Adipocyte (in vitro differentiated cells): ENCODE results near the gene SNPH.

ENCODE experiments used
- DNase-seq: peaks from one replicate; pipeline ENCODE4 v3.0.0-alpha.2; 2015; ENCODE audit warnings: low read depth
- H3K27me3 ChIP-seq: replicated peaks from 2 replicates; pipeline ENCODE4 v1.7.0; 2013; ENCODE audit warnings: mild to moderate bottlenecking, low read length, moderate library complexity; ENCODE audit not compliant: control insufficient read depth, insufficient read depth
- H3K36me3 ChIP-seq: 2 replicates; pipeline ENCODE4 v1.7.0; 2013; ENCODE audit warnings: low read length, mild to moderate bottlenecking, moderate library complexity; ENCODE audit not compliant: control insufficient read depth, insufficient read depth, severe bottlenecking
- H3K4me1 ChIP-seq: 2 replicates; pipeline ENCODE4 v1.7.0; 2013; ENCODE audit warnings: mild to moderate bottlenecking, low read length, moderate library complexity; ENCODE audit not compliant: control insufficient read depth, insufficient read depth
- H3K4me3 ChIP-seq: 2 replicates; pipeline ENCODE4 v1.7.0; 2013; ENCODE audit warnings: mild to moderate bottlenecking, low read length, moderate library complexity
- H3K9ac ChIP-seq: 2 replicates; pipeline ENCODE4 v1.7.0; 2013; ENCODE audit warnings: mild to moderate bottlenecking, low read length, moderate library complexity
- H3K9me3 ChIP-seq: 2 replicates; pipeline ENCODE4 v1.7.0; 2013; ENCODE audit warnings: mild to moderate bottlenecking, low read length, moderate library complexity; ENCODE audit not compliant: control insufficient read depth

SNPH gene

DNA sequence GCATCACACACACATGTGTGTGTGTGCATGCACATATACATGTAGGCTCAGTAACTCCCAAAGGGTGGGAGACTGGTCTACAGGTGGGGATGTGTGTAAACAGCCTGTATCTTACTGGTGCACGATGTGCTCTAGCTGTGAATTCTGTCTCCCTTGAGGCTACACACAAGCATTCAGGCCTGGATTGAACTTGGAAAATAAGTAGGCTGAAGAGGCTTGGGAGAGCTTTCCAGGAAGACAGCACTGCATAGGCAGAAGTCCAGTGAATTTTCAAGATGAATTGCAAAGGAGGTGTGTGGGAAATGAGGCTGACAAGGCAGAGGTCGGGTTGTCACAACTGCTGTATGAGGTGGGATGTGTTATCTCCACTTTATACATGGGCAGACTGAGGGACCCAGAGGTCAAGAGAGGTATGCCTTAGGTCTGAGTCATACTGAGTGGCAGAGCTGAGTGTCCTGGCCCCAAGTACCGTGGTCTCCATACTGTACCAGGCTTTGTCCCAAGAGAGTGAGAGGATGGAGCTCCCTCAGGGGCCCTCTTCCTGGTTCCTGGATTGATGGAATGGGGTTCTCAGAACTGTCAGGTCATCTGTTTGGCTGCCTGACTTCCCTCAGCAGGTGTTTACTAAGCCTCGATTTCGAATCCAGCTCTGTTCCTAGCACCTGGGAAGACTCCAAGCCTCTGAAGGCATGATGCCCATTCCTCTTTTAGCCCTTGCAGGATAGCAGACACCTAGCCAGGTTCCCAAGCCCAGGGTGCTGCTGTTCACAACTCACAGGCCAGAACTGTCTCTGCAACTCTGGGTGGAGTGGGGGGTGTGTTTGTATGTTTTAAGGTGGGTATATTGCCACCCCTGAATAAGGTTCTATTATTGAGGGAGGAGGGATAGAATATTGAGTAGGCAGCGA lies 14.4 kb downstream of the SNPH start:
- no peaks in the 10 kb centered on the region for H3K36me3 ChIP-seq
- no peak overlapping the region for H3K9ac ChIP-seq
- no peak for DNase-seq
- no peaks in the 10 kb centered on the region for H3K9me3 ChIP-seq
- H3K27me3 ChIP-seq = no peaks in the 10 kb centered on the region
- H3K4me1 ChIP-seq = no peaks in the 10 kb centered on the region
- H3K4me3 ChIP-seq = no peak overlapping the region

DNA sequence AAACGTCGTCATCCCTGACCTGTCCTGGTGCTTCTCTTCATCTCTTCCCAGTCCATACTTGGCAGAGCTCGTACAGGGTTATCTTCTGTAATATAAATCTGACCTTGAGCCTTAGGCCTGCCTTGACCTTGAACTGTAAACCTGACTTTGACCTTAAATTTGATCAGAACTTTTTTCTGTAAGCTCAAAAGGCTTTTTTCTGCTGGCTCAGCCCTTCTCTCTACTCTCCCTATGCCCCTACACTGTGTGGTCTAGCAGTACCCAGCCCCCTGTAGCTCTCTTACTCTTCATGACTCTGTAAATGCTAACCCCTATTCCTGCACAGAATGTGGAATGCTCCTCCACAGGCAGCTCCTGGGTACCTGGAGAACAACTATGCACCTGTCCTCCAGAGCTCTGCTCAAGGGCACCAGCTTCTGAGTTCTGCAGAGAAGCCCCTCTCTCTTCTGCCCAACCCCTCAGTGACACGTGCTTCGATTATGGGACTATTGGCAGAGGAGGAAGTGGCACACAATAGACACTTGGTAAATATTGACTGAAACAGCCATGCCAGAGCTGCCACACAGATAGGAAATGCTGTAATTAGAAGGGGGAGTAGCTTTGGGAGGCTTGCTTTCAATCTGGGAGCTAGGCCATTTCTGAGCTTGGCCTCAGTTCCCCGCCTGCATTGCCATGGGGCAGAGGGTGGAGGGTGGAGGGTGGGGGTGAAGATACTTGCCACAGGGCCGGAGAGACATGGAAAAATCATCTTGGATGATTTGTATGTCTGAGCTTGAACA lies 15.4 kb downstream of the SNPH start:
- Histone ChIP-seq H3K4me1 (no peaks in the 10 kb centered on the region), H3K27me3 (no peaks in the 10 kb centered on the region), H3K9ac (no peak overlapping the region), H3K36me3 (no peaks in the 10 kb centered on the region), H3K9me3 (no peaks in the 10 kb centered on the region), H3K4me3 (no peak overlapping the region)
- no peak for DNase-seq

DNA sequence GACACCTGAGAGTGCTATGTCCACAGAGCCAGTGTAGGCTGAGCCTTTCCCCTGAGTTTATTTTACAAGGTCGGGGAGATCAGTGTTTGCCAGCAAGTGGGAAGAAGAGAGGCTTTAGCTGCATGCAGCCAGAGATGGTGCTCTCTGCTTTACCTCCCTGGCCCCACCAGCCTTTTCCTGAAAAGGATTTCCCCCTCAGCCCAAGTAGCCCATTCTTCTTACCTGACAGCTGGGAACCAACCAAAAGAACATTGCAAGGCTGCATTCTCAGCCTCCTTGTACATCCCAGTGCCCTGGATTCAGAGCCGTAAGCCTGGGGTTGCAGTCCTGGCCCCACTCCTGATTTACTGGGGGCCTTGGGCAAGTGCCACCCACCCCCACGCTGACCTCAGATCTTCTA lies 16.9 kb downstream of the SNPH start:
- no peaks in the 10 kb centered on the region for H3K9me3 ChIP-seq
- no peaks in the 10 kb centered on the region for H3K4me1 ChIP-seq
- H3K9ac ChIP-seq = no peak overlapping the region
- no peak for DNase-seq
- no peaks in the 10 kb centered on the region for H3K27me3 ChIP-seq
- no peak overlapping the region for H3K4me3 ChIP-seq
- H3K36me3 ChIP-seq = no peaks in the 10 kb centered on the region

DNA sequence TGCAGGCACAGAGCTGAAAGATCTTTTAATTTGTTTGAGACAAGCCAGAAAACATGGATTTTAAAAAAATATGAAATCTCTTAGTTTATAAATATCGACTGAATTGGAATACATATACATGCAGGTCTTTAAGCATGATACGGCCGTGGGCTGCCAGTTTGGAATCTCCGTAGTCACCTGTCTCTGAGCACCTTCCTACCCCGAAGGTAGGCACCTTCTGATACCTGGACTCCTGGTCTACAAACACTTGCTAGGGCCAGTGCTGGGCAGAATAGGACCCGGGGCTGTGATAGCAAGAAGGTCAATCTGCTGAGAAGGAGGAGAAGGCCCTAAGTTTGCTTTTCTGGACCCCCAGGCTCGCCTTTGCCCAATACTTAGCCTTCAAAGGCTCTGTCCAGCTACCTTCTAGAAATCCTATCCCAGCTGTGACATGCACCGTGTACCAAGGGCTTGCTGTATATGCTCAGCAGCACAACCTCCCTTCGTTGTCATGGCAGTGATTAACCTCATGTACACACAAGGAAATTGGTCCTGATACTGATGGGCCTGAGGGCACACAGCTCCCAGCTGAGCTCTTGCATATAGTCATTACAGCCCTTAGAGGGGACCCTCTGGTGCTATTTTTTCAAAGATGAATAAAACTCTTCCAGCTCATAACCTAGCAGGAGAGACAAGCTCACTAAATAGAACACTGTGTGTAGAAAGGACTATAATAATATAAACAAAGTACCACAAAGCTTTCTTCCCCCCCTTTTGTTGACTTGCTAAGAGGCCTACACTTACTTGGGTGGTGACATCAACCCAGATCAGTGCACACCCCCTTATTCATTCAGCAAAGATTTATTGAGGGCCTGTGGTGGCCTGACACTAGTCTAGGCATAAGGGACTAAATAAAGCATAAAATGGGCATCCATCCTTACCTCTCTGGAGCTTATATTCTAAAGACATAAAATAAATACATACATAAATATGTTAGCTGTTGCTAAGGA lies 17.7 kb downstream of the SNPH start:
- H3K27me3 ChIP-seq = no peaks in the 10 kb centered on the region
- H3K9me3 ChIP-seq = no peaks in the 10 kb centered on the region
- H3K9ac ChIP-seq = no peak overlapping the region
- H3K4me3 ChIP-seq = no peak overlapping the region
- no peak for DNase-seq
- no peaks in the 10 kb centered on the region for H3K4me1 ChIP-seq
- no peaks in the 10 kb centered on the region for H3K36me3 ChIP-seq

DNA sequence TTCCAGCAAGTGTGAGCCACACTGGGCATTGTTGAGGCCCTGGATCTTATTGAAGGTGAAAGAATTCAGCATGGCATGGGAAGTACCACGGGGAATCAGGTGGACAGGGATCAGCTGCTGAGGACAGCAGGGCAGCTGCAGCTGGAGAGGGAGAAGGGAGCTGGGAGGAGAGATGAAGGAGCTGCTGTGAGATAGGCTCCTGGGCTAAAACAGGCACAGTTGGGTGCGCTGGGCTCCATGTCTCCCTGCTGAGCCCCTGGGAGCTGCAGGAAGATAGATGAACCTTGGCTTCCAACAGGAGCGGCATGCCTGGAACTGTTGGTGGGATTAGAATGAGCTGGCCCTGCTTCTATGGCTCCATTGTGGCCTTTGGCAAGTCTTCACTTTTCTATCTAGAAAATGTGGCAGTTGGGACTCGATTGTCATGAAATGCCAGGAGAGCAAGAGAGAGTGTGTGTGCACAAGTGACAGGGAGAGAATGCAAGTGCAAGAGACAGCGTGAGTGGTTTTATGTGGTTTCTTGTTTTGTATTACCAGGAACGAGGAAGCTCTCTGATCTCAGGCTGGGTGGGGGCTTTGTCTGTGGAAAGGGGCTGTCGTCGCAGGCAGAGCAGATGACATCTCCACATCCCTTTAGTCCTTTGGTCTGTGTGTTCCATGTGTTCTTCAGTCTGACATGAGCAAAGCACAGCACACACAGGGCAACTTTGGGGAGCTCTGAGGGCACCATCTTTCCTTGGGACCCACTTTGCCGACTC lies 20.4 kb downstream of the SNPH start:
- Histone ChIP-seq H3K9me3 (no peaks in the 10 kb centered on the region), H3K9ac (no peak overlapping the region), H3K36me3 (no peaks in the 10 kb centered on the region), H3K27me3 (no peaks in the 10 kb centered on the region), H3K4me3 (no peak overlapping the region), H3K4me1 (no peaks in the 10 kb centered on the region)
- no peak for DNase-seq

DNA sequence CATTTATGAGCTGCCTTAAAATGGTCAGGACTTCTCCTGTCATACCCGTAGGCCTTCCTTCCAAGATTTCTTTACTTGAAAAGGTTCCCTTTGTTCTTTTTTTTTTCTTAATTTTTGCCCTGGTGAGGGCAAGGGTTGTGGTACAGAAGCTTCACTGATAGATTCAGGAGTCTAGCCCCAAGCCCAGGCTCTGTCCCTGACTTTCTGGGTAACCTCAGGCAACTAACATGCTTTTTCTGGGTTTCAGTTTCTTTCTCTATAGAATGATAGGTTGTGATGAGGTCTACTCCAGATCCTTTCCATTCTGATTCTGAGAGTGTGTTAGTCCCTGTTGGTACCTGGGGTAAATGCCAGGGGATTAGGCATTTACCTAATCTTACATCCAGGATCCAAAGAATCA lies 21.2 kb downstream of the SNPH start:
- Histone ChIP-seq H3K9ac (no peak overlapping the region), H3K36me3 (no peaks in the 10 kb centered on the region), H3K4me3 (no peak overlapping the region), H3K27me3 (no peaks in the 10 kb centered on the region), H3K4me1 (no peaks in the 10 kb centered on the region), H3K9me3 (no peaks in the 10 kb centered on the region)
- DNase-seq = no peak

DNA sequence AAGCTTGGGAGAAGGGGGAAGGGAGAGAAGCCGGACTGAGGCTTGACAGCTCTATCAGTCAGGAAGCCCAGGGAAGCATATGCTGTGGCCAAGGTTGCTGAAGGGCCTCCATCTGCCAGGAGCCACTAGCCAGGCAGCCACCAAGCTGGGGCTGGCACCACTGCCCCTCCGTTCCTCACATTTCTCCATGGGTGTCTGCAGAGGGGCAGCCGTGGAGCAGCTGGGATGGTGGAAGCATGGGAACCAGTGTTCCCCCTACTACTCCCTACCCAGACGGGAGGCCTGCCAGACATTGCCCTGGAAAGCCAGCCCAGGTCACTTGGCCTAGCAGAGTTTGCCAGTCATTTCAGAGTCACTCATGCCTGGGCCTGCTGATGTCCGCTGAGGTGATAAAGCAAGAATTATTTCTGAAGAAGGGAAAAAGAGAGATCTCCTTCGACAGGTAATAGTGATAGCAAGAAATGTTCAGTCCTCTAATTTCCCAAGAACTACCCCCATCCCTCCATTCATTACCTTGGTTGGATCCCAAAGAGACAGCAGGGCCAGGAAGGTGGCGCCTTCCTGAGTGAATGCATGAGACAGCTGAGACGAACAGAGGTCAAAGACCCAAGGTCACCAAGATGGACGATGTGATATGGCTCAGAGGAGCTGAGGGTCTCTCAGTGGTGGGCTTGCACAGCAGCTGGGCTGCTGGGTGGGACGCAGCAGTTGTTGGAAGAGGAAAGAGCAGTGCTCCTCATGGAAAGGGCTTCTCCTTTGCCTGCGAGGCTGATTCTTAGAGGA lies 21.9 kb downstream of the SNPH start:
- DNase-seq = no peak
- no peak overlapping the region for H3K4me3 ChIP-seq
- H3K4me1 ChIP-seq = no peaks in the 10 kb centered on the region
- H3K9me3 ChIP-seq = no peaks in the 10 kb centered on the region
- no peaks in the 10 kb centered on the region for H3K27me3 ChIP-seq
- H3K9ac ChIP-seq = no peak overlapping the region
- no peaks in the 10 kb centered on the region for H3K36me3 ChIP-seq

DNA sequence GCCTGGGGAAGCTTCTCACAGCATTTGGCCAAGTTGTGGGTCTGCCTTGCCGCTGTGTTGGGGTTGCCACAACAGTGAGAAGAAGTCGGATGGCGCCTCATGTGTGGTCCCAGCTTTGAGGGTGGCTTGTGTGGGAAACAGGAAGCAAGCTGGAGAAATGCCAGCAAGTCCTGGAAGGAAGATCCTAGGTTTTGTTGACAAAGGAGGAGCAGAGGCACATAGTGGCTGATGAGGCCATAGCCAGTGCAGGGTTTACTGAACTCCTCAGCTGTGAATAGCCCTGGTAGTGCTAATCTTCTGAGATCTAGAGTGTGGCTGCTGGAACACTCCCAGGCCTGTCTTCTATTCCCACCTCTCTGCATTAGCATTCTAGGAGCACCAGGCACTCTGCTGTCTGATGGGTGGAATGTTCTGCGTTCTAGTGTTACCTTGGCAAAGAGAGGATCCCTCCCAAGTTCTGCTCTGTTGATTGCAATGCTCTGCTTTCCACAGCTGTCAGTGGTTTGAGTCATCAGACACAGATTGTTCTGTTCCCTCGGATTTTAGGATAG lies 25.2 kb downstream of the SNPH start:
- Histone ChIP-seq H3K4me3 (no peak overlapping the region), H3K9ac (no peak overlapping the region), H3K27me3 (no peaks in the 10 kb centered on the region), H3K36me3 (no peaks in the 10 kb centered on the region), H3K9me3 (no peaks in the 10 kb centered on the region), H3K4me1 (no peaks in the 10 kb centered on the region)
- DNase-seq = no peak

DNA sequence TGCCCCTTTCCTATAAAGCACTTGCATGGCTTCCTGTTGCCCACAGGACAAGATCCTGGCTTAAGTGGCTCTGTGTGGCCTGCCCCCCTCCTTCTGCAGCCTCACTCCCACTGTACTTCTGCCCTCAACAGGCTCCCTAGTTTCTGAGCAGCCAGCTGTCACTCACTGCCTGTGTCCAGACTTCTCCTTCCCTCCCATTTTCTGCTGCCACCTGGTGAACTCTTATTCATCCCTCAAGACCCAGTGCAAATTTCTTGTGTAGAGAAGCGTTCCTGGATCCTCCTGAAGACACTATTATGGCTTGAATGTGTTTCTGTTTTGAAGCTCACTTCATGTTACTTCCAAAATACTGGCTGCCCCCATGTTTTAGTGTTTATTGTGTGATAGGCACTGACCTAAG lies 26.5 kb downstream of the SNPH start:
- no peaks in the 10 kb centered on the region for H3K36me3 ChIP-seq
- H3K9ac ChIP-seq = no peak overlapping the region
- H3K4me3 ChIP-seq = no peak overlapping the region
- H3K4me1 ChIP-seq = no peaks in the 10 kb centered on the region
- no peaks in the 10 kb centered on the region for H3K27me3 ChIP-seq
- no peaks in the 10 kb centered on the region for H3K9me3 ChIP-seq
- no peak for DNase-seq
